Mammary epithelial cell (primary cell): ENCODE measurements around the gene GNL2.

Experiments
- EZH2 ChIP-seq: IDR thresholded peaks from 2 replicates; pipeline ENCODE4 v1.6.1; 2012; ENCODE audit warnings: low read length, inconsistent platforms, borderline replicate concordance
- TF ChIP-seq, protein P1 (sequence below), 2 donors: IDR thresholded peaks in 1 of 2; conservative IDR thresholded peaks in 1 of 2; 2 replicates each; pipeline ENCODE4 v1.5.1; 2011 to 2012; ENCODE audit warnings: inconsistent platforms in 2 of 2, low read length in 2 of 2, mild to moderate bottlenecking in 2 of 2, control low read depth in 1 of 2, low read depth in 1 of 2; ENCODE audit not compliant: insufficient read depth in 1 of 2; ENCODE audit errors: extremely low read depth in 1 of 2

DNA sequence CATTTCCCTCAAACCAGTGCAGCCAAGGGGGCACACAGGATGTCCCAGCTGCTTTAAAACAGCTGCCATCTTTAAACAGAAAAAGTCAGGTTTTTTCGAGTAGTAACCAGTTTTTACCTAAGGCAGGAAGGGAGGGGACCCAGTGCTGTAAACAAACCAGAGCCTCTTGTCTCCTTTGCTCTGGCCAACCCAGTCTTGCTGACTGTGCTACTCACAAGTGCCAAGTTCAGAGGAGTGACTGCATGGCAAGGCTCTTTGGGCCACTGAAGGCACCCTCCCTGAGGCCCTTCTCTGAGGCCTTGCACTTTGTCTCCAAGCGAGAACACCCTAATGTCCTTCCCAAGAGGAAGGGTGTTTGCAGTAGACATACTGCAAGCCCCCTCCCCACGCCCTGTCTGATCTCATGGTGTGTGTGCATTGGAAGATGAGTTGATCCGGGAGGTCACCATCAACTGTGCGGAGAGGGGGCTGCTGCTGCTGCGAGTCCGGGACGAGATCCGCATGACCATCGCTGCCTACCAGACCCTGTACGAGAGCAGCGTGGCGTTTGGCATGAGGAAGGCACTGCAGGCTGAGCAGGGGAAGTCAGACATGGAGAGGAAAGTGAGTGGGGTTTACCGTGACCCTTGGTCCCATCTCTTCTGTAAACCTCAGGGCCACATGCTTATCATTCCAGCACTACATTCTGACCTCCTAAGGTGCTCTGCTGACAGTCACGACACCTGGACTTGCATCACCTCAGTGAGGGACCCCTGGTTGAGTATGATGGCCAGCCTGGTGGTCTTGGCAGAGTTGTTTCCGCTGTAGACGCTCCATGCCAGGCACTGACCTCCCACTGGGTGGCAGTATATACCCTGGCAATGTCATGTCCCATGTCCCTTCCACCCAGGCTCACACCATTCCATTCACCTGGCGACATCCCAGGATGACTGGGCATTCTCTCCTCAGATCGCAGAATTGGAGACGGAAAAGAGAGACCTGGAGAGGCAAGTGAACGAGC lies 34.3 kb downstream of the GNL2 start:
- TF ChIP-seq, protein P1, sequence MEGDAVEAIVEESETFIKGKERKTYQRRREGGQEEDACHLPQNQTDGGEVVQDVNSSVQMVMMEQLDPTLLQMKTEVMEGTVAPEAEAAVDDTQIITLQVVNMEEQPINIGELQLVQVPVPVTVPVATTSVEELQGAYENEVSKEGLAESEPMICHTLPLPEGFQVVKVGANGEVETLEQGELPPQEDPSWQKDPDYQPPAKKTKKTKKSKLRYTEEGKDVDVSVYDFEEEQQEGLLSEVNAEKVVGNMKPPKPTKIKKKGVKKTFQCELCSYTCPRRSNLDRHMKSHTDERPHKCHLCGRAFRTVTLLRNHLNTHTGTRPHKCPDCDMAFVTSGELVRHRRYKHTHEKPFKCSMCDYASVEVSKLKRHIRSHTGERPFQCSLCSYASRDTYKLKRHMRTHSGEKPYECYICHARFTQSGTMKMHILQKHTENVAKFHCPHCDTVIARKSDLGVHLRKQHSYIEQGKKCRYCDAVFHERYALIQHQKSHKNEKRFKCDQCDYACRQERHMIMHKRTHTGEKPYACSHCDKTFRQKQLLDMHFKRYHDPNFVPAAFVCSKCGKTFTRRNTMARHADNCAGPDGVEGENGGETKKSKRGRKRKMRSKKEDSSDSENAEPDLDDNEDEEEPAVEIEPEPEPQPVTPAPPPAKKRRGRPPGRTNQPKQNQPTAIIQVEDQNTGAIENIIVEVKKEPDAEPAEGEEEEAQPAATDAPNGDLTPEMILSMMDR (conservative IDR thresholded peaks at IDR 0.05 in 1 of 2, IDR thresholded peaks at IDR 0.05 in 1 of 2; ENCODE audit: extremely low read depth in 1 of 2, insufficient read depth in 1 of 2, low read depth in 1 of 2, low read length in 2 of 2), result peak; percentile 58 to 62
- no peak for TF ChIP-seq EZH2
